DMS79 treated with DMSO at 0.1 percent for 48 hours (cell line): ENCODE measurements around the gene AGPAT4.

Experiments used
- DNase-seq: peaks from one replicate; lab custom pipeline; 2025; lab: John Stamatoyannopoulos, UW

AGPAT4 gene

GRCh38 chr6:161110028-161110779 lies 163.7 kb downstream of the AGPAT4 start:
- DNase-seq, result no peak

- no peak for DNase-seq
Observed at GRCh38 chr6:161109366-161109765, 164.5 kb downstream of the AGPAT4 start.

GRCh38 chr6:161108916-161109315 lies 164.9 kb downstream of the AGPAT4 start:
- no peak for DNase-seq

DNA sequence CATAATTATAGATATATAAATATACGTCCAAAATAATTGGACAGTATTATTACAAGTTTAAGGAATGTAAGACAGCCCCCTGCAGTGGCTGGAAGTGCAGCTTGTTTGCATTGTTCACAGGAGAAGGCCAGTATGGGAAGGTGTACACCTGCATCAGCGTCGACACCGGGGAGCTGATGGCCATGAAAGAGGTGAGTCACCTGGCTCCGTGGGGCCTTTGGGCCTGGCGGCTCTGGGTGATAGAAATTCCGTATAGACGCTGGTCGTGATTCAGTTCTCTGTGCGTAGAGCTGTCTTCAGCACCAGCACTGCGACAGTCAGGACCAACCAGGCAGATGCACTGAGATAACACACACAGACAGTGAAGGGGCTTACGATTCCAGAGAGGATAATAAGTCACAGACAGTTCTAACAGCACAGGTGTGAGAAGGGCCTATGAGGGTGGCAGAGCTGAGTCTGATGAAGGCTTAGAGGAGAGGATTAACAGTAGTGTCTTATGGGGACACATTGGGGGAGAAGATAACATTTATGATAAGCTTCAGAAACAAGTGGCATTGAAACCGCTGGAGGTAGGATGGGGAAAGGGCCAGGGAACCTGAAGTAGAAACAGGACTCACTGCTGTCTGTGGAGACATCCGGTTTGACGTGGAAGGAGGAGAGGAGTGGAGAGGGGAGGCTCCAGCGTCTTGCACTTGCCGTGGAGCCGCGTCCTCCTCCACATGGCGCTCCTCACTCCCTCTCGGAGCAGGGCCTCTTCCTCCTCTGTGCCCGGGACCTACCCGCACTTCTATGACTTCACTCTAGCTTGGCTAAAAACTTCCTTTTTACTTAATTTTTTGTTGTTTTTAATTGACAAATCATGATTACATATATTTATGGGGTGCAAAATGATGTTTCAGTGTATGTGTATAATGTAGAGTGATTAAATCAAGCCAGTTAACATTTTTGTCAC lies 165.8 kb downstream of the AGPAT4 start:
- no peak for DNase-seq

DNA sequence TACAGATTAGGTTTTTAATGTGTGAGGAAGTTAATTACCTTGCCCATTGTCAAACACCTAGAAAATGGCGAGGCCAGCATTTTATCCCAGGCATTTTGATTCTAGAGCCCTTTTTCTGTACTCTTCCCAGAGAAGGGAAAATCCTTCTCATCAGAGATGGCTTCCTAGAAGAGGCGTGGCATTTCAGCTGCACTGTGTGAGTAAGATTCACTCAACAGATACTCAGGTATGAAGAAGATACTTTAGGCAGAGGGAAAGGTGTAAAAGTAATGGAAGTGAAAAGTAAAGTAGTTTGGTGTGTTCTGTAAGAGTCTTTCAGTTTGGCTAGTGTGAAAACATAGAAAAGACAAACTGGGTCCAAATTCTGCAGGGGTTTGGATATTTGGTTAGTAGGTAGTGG lies 168.5 kb downstream of the AGPAT4 start:
- no peak for DNase-seq

- DNase-seq, result no peak
Observed at GRCh38 chr6:161104966-161105365, 168.9 kb downstream of the AGPAT4 start.

DNA sequence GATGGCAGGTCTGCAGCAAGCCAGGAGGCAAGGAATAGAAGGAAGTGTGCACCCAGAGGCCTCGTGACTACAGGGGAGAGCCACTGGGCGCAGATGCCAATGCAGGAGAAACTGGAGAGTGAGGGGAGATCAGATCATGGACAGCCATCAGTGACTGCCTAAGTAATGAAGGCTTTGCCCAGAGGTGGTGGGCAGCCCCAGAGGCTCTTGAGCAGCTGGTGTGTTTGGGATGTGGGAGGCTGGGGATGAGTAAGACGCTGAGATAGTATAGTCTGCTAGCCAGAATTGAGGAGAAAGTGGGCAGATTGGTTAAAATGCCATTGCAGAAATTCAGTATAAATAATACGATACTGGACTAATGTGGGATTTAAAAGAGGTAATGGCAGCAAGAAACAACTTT lies 170.4 kb downstream of the AGPAT4 start:
- no peak for DNase-seq

- peak; percentile 4 for DNase-seq
Observed at GRCh38 chr6:161101517-161101916, 172.3 kb downstream of the AGPAT4 start.

GRCh38 chr6:161100072-161100471 lies 173.8 kb downstream of the AGPAT4 start:
- no peak for DNase-seq

GRCh38 chr6:161095916-161096315 lies 177.9 kb downstream of the AGPAT4 start:
- DNase-seq, result no peak

DNA sequence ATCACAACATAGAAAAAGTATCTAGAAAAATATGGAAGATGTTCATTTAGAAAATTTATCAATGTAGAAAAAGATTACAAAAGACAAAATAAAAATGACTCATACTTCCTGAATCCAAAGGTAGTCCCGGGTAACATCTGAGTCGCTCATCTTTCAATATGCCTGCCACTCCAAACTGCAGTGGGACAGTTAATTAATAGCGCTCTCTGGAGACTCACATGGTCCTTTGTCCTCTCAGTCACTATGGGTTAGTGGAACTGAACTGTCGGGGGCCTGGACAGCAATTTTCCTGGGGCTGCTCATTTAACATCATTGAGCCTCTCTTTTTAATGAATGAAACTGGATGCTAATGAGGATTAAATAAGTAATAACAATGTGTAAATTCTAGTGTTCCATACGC lies 178.9 kb downstream of the AGPAT4 start:
- DNase-seq, result no peak

DNA sequence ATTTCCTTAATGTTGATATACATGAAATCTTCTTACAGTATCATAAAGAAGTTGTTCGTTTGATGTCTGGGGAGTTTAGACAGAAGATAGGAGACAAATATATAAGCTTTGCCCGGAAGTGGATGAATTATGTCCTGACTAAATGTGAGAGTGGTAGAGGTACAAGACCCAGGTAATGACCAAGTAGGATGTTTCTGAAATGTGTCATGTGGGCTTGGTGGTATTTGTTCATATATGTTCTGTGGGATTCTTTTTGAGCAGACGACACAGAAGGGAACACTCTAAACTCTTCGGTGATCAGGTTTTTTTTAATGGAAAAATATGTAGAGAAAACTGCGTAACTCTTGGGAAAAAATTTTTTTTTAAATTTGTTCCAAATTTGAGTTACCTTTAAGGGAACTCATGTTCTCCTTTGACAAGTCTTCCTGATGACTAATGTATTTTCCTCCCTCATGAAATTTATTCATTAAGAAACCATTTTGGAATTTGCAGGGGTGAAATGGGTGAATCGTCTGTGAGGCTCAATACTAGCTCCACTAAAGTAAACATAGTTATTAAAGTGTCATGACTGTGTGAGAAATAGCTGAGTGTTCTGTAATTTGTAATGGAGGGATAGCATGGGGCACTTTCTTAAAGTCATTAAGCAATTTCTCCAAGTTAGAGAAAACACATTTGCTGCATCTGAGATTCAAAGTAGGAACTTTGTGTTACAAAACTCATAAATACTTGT lies 181.7 kb downstream of the AGPAT4 start:
- no peak for DNase-seq

- DNase-seq, result no peak
Observed at GRCh38 chr6:161091151-161091550, 182.7 kb downstream of the AGPAT4 start.

- no peak for DNase-seq
Observed at GRCh38 chr6:161088676-161089328, 185.1 kb downstream of the AGPAT4 start.

DNA sequence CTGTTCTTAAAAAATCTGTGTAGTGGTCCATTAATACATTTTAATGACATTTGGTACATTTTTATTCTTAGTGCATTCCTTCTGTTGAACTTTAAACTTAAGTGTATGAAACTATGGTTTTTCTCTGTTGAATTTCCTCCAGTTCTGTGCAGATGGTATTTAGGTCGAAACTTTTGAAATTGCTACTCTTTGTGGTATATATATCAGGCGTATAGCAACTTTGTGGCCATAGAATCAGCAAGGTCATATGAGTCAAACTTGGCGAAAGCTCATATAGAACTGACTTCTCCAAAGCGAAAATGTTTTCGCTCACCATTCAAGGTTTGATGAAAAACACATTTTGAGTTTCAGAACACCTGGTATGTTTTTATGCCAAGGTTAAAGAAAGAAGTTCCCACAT lies 188.6 kb downstream of the AGPAT4 start:
- no peak for DNase-seq

GRCh38 chr6:161082215-161082614 lies 191.6 kb downstream of the AGPAT4 start:
- DNase-seq, result no peak

- no peak for DNase-seq
Observed at GRCh38 chr6:161080263-161080970, 193.4 kb downstream of the AGPAT4 start.
